NCI-H128 (cell line): ENCODE results near the gene MOCS3.

Experiments
- DNase-seq: peaks from one replicate; lab custom pipeline; 2025; ENCODE audit not compliant: unreplicated experiment; lab: John Stamatoyannopoulos, UW

MOCS3 gene

DNA sequence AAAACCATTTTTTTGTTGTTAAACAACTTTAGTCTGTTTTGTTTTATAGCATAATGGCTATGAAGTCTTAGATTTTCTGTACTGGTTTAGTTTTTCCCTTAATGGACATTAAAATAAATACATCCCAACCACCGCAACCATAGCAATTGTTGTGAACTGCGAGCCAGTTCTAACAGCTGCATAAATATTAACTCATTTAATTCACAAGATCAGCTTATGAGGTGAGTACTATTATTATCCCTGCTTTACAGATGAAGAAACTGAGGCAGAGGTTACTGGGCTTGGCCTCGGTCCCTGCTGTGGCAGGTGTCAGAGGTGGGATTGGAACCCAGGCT lies 23.1 kb downstream of the MOCS3 start:
- no peak for DNase-seq

DNA sequence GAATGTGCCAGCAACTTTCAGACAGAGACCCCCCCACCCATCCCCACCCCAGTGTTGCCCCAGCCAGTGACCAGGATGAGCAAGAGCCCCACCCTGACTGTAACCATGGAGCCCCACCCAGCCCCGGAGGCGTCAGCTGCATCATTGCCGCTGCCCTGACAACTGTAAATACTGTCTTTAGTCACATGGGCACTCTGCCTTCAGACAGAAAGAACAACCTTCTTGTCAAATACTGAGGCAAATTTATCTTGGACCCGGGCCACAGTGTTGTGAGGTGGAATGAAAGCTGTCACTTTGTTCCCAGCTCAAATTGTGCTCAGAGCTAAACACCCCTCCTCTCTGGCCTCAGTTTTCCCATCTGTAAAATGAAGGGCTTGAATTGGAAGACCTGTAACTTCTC lies 23.7 kb downstream of the MOCS3 start:
- DNase-seq: no peak

DNA sequence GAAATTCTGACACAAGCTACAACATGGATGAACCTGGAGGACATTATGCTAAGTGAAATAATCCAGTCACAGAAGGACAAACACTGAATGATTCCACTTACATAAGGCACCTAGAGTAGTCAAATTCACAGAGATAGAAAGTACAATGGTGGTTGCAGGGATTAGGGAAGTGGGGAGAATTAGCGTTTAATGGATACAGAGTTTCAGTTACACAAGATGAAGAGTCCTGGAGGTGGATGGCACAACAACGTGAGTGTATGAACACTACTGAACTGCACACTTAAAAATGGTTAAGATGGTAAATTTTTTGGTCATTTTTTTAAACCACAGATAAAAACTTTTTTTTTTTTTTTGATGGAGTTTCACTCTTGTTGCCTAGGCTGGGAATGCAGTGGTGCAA lies 24.7 kb downstream of the MOCS3 start:
- DNase-seq: no peak

DNA sequence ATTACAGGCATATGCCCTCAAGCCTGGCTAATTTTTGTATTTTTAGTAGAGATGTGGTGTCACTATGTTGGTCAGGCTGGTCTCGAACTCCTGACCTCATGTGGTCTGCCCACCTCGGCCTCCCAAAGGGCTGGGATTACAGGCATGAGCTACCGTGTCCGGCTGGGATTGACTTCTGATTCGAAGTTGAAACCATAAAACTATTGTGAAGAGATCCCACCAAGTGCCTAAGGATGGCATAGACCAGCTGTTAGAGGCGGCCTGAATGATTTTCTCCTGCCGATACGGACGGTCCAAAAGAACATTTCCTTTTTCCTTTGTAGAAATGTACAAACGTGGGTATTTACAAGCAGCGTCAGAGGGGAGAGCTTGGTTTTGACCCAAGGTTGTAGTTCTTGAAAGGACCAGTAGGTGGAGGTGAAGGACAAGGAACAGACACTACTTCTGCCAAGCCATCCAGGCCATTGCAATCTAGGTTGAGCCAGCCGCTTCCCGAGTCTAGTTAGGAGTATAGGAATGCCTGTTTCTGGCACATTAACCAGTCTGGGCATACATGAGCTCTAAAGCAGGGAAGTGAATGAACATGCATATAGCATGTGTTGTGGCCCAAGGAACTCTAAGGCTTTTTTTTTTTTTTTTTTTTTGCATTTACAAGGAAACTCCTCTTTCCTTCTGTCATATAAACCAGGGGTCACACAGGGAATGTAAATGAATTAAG lies 29.0 kb downstream of the MOCS3 start:
- peak; percentile 40 for DNase-seq

DNA sequence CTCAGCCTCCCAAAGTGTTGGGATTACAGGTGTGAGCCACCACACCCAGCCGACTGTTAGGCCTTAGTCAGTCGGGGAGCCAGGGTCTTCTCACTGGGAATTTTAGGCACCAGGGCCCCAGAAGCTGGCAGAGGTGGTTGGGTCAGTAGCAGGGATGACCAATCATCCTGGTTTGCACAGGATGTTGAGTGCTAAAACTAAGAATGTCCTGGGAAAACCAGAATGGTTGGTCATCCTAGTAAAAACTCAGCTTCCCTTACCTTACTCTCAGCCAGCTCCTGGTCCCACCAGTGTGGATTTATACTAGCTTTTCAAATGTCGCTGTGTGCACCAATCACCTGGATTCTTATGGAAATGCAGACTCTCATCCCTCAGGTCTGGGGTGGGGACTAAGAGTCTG lies 32.5 kb downstream of the MOCS3 start:
- DNase-seq: no peak

DNA sequence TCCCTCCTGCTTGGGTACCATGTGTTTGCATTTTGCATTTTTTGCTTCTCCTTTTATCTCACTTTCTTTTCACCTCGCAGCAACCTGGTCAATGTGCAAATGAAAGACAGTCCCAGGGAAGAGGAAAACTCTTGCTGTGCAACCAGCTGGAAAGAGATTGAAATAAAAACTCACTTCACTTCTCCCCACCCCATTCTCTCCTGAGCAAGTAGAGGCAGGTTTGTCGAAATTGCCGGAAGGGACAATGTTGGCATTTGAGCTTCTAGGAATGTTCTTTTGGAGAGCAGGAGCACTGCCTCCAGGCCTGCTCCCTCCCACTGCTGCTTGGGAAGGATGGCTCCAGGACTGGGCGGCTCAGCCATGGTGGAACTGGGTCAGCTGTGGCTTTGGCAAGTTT lies 33.7 kb downstream of the MOCS3 start:
- DNase-seq: no peak

DNA sequence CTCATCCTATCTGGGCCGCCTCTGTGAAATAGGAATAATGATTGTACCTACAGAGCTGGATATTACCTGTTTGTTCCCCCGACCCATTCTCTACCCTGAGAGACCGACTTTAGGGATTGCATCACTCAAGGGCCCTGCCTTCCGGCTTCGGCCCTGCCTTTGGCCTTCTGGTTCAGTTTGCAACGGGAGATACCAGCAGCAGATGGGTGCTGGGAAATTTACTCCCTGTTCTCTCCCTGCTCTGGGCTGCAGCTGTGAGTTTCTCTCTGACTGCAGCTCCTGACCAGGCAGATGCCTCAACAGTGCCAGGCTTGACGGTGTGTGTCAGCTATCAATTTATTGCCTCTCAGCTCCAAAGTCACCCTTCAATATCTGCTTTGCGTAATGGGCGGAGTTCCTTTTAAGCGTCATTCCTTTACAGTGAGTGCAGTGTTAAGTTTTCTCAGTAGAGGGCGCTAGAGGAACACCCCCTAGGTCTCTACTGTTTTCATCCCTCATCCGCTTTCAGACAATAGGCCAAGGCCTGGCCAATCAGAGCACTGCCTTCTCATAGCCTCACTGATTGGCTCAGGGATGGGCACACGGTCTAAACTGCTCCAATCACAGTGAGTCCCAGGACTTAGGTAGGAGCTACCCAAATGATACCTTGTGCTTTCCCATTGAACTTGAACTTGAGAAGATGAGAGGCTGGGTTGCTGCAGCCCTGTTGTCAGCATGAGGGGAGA lies 34.3 kb downstream of the MOCS3 start:
- DNase-seq: no peak

DNA sequence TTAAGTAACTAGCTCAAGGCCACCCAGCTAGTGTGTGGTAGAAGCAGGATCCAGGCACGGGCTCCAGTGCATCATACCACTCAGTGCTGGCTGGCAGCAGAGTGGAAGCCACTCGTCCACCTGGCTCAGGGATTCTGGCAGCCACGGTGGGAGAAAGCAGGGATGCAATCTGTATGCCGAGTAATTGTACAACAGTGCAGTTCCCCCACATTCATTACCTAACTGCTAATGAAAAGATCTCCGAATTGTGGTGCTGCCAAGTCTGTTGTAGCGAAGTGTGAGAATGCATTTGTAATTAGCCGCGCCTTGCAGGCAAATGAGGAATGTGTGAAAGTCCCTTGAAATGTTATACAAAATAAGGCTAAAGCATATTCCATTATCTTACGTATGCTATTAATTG lies 35.3 kb downstream of the MOCS3 start:
- DNase-seq: no peak

DNA sequence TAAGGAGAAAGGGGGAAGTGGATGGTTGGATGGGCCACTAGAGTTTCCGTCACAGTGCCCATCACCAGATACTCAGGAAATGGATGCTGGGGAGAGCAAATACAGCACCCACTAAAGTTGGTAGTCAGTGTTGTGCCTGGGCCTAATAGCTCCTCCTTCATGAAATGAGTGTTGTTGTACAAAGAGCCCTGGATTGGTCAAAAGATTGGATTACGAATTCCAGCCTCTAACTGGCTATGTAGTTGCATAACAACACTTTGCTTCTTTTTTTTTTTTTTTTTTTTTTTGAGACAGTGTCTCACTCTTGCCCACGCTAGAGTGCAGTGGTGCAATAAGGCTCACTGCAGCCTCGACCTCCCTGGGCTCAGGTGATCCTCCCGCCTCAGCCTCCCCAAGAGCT lies 36.9 kb downstream of the MOCS3 start:
- DNase-seq: no peak

DNA sequence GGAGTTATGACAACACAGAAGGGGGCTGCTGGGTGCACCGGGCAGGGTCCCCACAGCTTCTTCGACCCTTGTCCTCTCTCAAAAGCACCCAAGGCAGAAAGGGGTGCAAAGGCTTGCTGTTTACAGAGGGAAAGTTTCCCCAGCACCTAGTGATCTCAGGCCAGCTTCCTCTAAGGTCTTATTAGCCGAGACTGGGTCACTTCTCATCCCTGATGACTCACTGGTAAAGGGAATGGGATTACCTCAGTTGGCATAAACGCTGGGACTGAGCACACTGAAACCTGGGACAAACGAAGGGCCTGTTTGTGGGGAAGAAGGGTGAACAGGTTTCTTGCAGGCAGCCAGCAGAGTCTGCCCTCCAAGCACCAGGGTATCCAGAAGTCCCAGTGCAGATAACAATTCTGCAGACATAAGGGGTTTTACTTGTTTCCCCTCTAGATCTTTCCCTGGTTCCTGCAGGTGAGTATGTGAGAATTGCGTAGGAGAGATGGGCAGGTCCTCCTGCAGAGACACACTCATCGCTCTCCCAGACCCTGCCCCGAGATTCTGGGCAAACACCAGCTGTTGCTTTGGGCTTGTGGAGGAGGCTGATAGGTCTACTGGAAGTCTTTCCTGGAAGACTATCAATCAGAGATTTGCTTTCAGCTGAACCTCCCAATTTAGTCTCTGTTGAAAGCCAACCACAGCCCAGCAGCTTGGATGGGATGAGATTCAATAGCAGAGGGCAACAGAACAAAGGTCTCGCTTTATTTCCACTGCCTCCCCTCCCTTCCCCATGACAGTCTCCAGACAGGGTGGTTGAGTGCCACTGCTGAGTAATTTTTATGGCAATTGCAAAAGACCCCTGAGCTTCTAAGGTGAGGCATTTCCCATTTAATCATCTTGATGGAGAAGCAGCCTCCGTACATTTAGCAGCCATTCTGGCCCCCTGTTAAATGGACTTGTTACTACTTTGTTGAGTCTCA lies 38.6 kb downstream of the MOCS3 start:
- no peak for DNase-seq

DNA sequence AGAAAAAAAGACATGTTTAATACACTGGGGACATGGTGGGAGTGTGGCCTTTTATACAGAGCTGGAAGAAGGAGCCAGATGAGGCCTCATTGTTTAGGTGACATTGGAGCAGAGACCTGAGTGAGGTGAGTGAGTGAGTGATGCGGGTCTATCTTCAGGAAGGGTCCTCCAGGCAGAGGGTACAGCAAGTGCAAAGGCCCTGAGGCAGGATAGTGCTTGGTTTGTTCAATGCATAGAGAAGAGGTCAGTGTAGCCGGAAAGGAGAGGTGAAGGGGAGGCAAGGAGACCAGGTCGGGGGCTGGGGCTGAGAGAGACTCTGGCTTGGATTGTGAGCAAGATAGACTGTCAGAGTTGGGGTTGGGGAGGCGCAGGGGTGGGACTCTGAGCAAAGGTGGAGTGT lies 40.7 kb downstream of the MOCS3 start:
- DNase-seq: no peak

DNA sequence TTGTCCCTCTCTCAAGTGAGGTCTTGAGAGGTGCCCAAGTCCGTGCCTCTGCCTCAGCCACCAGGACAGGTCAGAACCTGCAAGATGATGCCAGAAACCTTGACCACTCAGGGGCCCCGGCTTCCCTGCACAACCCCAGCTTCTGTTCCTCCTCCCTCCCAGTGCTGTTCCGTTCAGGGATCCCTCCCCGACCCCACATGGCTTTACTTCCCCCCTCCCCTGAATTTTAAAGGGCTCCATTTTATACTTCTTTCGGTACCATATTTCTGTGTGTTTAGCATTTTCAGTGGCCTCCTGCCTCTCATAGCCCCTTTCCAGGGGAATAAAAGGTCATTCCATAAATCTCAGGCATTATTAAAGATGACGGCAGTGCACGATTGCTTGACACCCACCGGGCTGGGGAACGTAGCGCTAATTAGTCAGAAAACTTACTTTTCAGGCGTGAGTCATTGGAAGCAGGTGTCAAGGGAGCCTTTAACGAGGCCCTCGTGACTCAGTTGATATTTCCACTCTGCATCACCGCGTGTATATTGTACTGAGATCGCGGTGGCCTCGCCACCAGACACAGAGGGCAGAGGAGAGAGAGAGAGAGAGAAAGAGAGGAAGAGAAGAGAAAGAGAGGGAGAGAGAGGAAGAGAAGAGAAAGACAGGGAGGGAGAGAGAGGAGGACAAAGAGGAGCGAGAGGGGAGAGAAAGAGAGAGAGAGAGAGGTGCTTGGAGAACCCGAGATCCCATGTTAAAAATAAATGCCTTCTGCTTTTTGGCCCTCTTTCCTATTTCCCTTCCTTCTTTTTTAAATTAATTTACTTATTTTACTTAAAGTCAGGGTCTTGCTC lies 43.0 kb downstream of the MOCS3 start:
- no peak for DNase-seq

DNA sequence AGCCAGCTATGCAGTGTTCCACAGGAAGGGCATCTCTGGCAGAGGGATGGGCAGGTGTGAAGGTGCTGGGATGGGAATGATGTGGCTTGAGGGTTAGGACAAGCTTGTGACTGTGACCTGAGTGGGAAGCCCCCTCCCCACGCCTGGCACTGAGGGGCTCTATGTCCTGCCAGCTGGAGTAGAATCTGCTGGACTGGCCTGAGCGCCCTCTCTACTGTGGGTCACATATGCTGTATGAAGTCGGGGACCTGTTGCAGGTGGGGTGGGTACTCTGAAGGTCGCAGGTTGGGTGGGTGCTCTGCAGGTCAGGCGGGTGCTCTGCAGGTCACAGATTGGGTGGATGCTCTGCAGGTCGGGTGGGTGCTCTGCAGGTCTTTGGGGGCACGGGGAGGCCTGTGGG lies 44.0 kb downstream of the MOCS3 start:
- DNase-seq: no peak

DNA sequence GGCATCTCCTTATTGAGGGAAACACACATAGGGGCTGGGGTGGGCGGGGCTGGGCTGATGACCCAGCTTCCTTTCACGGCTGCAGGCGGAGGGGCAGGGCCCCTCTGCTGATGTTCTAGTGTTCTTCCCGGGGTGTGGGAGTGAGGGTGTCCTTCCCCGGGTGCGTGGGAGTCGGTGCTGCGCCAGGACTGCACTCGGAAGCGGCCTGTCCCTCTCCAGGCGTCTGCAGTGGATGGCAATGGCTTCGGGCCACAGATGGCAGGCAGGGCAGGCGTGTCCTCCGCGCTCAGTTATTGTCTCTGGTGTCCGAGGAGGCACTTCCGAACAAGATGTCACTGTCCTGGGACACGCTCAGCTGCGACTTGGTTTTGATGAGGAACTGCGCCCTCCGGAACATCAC lies 45.1 kb downstream of the MOCS3 start:
- no peak for DNase-seq

DNA sequence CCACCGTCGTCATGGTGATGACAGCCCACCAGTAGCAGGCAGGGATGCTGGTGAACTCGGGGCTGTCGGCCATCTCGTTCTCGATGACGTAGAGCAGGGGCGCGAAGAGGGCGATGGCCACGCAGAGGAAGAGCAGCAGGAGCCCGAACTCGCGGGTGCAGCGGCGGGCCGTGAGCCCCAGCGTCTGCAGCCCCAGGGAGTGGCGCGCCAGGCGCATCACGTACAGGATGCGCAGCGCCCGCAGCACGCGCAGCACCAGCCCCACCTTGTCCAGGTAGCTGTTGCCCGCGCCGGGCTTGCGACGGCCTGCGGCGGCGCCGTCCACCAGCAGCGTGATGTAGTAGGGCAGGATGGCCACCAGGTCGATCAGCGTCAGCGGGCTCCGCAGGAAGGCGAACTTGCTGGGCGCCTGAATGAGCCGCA lies 45.7 kb downstream of the MOCS3 start:
- no peak for DNase-seq

DNA sequence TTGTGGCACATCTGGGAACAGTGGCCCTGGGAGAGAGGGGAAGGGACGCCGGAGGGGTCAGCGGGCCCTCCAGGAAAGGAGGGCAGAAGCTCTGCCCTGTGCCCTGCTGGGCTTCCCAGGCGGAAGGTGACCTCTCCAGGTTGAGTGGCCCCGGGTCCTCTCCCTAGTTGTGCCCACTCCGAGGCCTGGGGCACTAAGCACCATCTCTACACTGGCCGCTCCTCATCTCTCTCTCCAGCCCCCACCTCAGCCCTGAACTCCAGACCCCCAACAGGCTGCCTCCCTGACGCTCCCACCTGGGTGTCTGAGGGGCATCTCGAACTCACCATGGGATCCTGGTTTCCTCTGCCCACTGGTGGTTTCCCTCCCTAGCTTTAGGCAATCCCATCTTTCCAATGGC lies 46.2 kb downstream of the MOCS3 start:
- no peak for DNase-seq

DNA sequence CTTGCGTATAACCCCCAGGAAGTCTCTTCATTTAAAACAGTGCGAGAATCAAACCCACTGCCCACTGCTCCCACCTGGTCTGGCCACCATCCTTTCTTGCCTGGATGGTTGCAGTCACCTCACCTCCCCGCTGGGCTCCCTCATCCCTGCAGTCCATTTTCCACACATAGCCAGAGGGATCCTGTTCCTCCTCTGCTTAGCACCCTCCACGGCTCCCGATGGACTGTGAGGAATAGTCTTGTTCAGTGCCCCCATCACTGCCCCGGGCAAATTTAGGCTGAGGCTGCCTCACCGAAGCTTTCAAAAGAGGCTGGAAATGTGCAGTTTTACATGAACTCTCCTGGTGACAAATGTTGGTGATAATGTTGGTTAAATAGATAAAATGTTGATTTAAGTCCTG lies 46.6 kb downstream of the MOCS3 start:
- no peak for DNase-seq

DNA sequence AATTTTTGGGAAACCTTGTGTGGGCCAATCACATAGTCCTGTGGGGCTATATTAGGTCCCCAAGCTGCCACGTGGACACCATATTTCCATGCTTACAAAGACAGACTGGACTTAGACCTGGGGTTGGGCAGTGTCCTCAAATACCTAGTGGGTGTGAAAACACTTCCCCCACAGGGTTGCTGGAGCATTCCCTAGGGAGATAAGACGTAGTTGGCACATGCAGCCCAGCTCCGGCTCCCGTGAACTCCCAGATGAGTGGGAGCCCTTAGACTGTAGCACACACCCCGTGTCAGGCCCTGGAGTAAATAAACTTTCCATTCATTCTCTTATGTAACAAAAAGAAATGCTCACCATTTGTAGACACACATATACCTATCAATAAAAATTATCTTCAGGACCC lies 50.1 kb downstream of the MOCS3 start:
- no peak for DNase-seq

DNA sequence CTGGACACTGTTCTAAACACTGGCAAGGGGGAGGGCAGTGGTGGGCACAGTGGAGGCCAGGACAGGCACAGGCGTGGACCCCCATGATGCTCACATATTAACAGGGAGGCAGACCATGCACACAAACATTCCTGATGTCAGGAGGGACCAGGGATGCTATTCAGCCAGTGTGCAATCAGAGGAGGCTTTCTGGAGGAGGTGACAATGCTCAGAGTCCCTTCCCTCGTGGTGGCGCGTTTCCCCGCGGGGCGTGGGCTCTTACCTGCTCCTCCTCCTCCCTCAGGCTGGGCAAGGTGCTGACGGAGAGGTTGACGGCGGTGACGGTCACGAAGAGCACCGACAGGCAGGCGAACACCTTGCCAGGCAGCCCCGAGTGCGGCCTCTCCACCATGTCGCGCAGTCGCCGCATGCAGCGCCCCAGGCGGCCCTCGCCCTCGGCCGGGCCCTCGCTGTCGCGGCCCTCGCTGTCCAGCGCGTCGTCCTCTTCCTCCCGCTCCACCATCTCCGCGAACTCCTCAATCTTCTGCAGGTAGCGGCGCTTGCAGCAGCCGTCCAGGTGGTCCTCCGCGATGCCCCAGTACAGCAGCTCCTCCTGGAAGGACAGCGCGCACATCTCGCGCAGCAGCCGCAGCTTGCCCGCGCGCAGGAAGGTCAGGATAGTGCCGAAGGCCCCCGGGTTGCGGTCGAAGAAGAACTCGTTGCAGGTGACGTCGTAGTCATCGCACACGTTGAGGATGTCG lies 50.9 kb downstream of the MOCS3 start:
- DNase-seq: no peak

DNA sequence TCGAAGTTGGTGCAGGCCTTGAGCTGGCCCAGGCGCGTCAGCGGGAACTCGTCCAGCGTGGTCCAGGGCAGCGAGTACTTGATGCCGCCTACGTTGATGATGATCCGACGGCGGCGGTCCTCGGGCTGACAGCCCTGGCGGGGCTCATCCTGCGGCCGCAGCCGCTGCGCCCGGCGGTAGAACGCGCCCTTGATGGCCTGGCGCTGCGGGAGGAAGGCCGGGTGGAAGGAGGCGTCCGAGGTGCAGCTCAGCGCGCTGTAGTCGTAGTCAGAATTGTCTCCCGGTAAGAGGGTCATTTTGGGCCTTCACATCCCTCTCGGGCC lies 51.4 kb downstream of the MOCS3 start:
- DNase-seq: no peak
